ENCODE measurements around the gene BAHD1. TPM values are rescaled to one million over a fixed set of nuclear protein-coding genes. Genes with fewer than 3 reads are reported as not detected.

BAHD1 gene
- total RNA-seq, 2 experiments from 2014 or later, result 20.3 to 21.5 TPM

- Mint-ChIP-seq H3K9me3 (no peaks in the 10 kb centered on the region), H3K4me1 (ENCODE audit: low read depth) (peaks cover 19% of the 10 kb centered on the region), H3K27ac (peak overlapping the region; percentile 88), H3K36me3 (ENCODE audit: low read depth) (peaks cover 5% of the 10 kb centered on the region), H3K4me3 (peak overlapping the region; percentile 92), H3K27me3 (no peaks in the 10 kb centered on the region)
- no peak overlapping the region for H3K27ac ChIP-seq (ENCODE audit: low read depth in 1 of 2, low read length in 2 of 2)
- CTCF ChIA-PET, result no interaction called here
- no peak for ATAC-seq (ENCODE audit: poor library complexity)
- intact Hi-C loops (cut with DNase I, micrococcal nuclease), result no loop called here
- POLR2A ChIA-PET, result no interaction called here
- no peak for TF ChIP-seq CTCF (IDR thresholded peaks at IDR 0.05)
- H3K4me1 ChIP-seq (ENCODE audit: insufficient read depth, low read length), result peaks cover 27% of the 10 kb centered on the region
- no peak for DNase-seq
- no peaks in the 10 kb centered on the region for H3K9me3 ChIP-seq (ENCODE audit: control insufficient read depth in 1 of 2, insufficient read depth in 1 of 2, low read length in 2 of 2)
- H3K27me3 ChIP-seq (ENCODE audit: control insufficient read depth in 1 of 2, insufficient read depth in 2 of 2, low read length in 2 of 2), result no peaks in the 10 kb centered on the region
- peaks cover 3% of the 10 kb centered on the region for H3K36me3 ChIP-seq (ENCODE audit: insufficient read depth, low read length)
- peak overlapping the region; percentile 83 for H3K4me3 ChIP-seq (ENCODE audit: low read length)
Observed at GRCh38 chr15:40472171-40472727, 31.5 kb downstream of the BAHD1 start.

GRCh38 chr15:40474581-40474980 lies 33.8 kb downstream of the BAHD1 start:
- Mint-ChIP-seq H3K4me3 (no peak overlapping the region), H3K4me1 (ENCODE audit: low read depth) (peaks cover 17% of the 10 kb centered on the region), H3K27me3 (no peaks in the 10 kb centered on the region), H3K36me3 (ENCODE audit: low read depth) (peaks cover 5% of the 10 kb centered on the region), H3K27ac (no peak overlapping the region), H3K9me3 (no peaks in the 10 kb centered on the region)
- ChIA-PET POLR2A (interaction anchor here (1.0 kb wide), 2 partner anchors 21 to 166 kb away, joined by 3 to 4 read pairs; no protein-coding TSS in a partner anchor), CTCF (no interaction called here)
- Histone ChIP-seq H3K36me3 (ENCODE audit: insufficient read depth, low read length) (no peaks in the 10 kb centered on the region), H3K9me3 (ENCODE audit: control insufficient read depth in 1 of 2, insufficient read depth in 1 of 2, low read length in 2 of 2) (no peaks in the 10 kb centered on the region), H3K27ac (ENCODE audit: low read depth in 1 of 2, low read length in 2 of 2) (no peak overlapping the region), H3K27me3 (ENCODE audit: control insufficient read depth in 1 of 2, insufficient read depth in 2 of 2, low read length in 2 of 2) (no peaks in the 10 kb centered on the region), H3K4me3 (ENCODE audit: low read length) (no peak overlapping the region), H3K4me1 (ENCODE audit: insufficient read depth, low read length) (peaks cover 27% of the 10 kb centered on the region)
- TF ChIP-seq CTCF (IDR thresholded peaks at IDR 0.05), result no peak
- intact Hi-C loops (cut with DNase I, micrococcal nuclease), result no loop called here
- ATAC-seq (ENCODE audit: poor library complexity) (no peak), DNase-seq (no peak)

- Histone ChIP-seq H3K27ac (ENCODE audit: low read depth in 1 of 2, low read length in 2 of 2) (no peak overlapping the region), H3K9me3 (ENCODE audit: control insufficient read depth in 1 of 2, insufficient read depth in 1 of 2, low read length in 2 of 2) (no peaks in the 10 kb centered on the region), H3K4me1 (ENCODE audit: insufficient read depth, low read length) (peaks cover 1% of the 10 kb centered on the region), H3K27me3 (ENCODE audit: control insufficient read depth in 1 of 2, insufficient read depth in 2 of 2, low read length in 2 of 2) (peaks cover 0 to 2% of the 10 kb centered on the region in 2 experiments), H3K36me3 (ENCODE audit: insufficient read depth, low read length) (no peaks in the 10 kb centered on the region), H3K4me3 (ENCODE audit: low read length) (no peak overlapping the region)
- Mint-ChIP-seq H3K36me3 (ENCODE audit: low read depth) (no peaks in the 10 kb centered on the region), H3K27me3 (no peaks in the 10 kb centered on the region), H3K4me1 (ENCODE audit: low read depth) (peaks cover 1% of the 10 kb centered on the region), H3K9me3 (no peaks in the 10 kb centered on the region), H3K4me3 (no peak overlapping the region), H3K27ac (no peak overlapping the region)
- DNase-seq (no peak), ATAC-seq (ENCODE audit: poor library complexity) (no peak)
- intact Hi-C loops (cut with DNase I, micrococcal nuclease), result no loop called here
- ChIA-PET POLR2A (no interaction called here), CTCF (no interaction called here)
- no peak for TF ChIP-seq CTCF (IDR thresholded peaks at IDR 0.05)
Observed at GRCh38 chr15:40477642-40478327, 37.0 kb downstream of the BAHD1 start.
